NCI-H1417 (cell line): ENCODE measurements around the gene PRKN.

ENCODE experiments used
- DNase-seq, 3 experiments: peaks; one replicate each; lab custom pipeline; 2025; lab: John Stamatoyannopoulos, UW

PRKN gene

GRCh38 chr6:162238675-162239074 lies 488.9 kb downstream of the PRKN start:
- no peak for DNase-seq

DNA sequence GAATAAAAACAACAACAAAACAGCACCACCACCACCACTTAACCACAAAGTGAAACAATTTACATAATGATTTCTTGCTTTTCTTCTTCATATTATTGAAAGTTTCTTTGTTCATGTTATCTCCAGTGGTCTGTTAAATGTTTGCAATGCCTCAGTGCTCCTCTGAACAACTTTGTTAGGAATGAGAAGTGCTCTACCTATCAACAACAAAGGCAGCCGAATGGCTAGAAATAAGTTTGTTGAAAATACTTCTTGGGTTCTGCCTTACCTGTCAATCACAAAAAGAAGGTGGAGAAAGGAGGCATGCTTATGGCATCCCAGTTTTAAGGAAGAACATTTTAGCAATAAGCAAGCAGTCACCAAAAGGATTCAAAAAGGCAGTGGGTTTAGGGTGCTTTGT lies 490.2 kb downstream of the PRKN start:
- DNase-seq: no peak

GRCh38 chr6:162234631-162235030 lies 492.9 kb downstream of the PRKN start:
- DNase-seq: no peak

DNA sequence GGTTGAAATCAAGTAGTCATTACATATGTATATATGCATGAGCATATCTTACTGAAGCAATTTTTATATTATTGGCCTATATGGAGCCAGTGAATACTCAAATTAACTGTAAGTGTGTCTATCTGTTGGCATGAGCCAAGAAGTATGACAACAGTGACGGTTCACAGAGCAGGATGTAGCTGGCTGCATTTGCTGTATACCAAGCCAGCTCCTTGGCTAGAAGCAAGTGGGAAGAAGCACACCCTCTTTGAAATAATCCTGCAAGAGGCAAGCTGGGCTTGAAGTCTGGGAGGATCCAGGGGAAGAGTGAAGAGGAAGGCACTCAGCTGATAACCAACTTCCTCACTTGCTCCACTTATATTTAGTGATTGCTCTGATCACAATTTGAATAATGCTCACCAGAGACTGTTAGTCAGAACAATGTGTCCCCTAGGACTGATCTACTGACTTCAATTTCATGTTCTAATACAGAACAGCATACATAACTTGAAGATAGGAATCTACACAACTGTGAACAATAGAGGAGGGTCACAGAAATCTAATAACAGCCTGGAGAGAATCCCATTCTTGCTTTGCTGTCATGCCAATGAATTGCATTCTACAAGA lies 497.3 kb downstream of the PRKN start:
- DNase-seq: no peak

DNA sequence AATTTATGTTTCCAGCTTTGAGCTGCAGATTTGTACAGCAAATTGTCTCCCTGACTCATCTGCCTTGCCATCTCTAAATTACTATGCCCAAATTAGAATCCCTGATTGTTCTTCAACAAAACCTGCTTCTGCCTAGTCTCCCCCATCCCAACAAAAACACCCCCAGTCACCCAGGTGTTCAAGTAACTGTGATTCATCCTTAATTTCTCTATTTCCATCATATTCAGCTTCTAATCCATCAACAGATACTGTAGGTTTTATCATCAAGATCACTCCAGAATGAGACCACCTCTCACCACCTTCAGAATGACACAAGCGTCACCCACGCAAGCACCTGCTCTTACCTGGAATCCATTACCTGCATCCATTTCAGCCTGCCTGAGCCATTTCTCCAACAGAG lies 498.5 kb downstream of the PRKN start:
- DNase-seq: no peak

GRCh38 chr6:162226803-162227202 lies 500.8 kb downstream of the PRKN start:
- DNase-seq: no peak

DNA sequence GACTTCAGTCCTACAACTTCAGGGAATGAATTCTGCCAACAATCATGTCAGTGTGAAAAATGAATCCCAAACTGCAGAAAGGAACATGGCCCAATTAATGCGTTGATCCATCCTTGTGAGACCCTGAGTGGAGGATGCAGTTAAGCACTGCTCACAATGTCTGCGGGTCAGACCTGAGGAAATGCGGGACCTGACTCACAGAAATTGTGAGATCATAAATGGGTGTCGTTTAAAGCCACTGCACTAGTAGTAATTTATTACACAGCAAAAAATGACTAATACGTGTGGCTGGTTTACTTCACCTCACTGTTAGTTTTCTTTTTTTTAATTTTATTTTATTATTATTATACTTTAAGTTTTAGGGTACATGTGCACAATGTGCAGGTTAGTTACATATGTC lies 505.0 kb downstream of the PRKN start:
- DNase-seq: no peak

- no peak for DNase-seq
These were observed 506.7 kb downstream of the PRKN start for GRCh38 chr6:162220876-162221275.

DNA sequence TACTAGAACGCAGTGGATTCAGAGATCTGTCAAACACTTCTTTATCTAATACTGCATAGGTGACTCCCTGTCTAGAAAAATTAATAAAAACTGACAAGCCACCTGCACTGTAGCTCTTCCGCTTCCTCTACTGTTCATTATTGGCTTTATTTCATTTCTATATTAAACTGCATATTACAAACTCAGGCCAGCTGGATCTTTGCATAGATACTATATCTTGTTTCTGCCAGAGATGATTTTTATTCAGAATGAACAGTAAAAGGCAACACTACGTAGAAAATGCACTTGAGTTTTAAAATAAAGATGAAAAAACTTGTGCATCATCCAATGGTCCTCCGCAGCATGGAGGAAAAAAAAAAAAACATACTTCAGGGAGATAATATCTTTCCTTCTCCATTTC lies 508.3 kb downstream of the PRKN start:
- no peak for DNase-seq

GRCh38 chr6:162217811-162218493 lies 509.6 kb downstream of the PRKN start:
- no peak for DNase-seq

DNA sequence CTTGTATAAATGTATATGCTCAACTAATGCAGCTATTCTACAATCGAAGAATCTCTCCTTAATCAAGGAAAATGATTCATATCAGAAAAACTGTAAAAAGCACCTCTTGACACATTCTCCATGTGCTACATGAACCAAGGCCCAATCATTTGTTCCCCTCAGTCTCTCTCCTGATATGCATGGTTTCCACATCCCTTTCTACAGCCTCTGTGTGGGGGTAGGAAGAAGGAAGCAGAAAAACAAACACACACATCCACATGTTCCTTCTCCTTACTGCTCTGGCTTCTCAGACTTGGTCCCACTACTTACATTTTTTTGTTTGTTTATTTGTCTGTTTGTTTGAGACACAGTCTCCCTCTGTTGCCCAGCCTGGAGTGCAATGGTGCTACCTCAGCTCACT lies 510.5 kb downstream of the PRKN start:
- no peak for DNase-seq

- DNase-seq: no peak
These were observed 515.8 kb downstream of the PRKN start for GRCh38 chr6:162211777-162212176.

DNA sequence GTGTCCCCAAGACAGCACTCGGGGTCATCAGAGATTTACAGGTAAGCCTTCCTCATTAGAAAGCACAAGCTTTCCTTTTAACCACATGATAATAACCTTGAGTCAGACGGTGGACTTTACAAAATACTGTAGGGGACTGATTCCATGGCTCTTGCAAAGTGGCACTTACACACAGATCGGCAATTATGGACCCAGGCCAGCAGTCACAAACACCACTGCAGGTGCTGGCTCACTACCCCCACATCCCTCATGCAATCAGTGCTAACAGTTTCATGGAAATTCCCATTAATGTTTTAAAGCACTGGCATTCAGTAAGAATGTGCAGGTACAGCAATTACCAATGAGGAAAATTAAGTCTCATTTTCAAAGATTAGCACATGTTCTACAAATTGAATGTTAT lies 516.5 kb downstream of the PRKN start:
- DNase-seq: peak in 2 of 3 experiments; percentile 44 to 83

DNA sequence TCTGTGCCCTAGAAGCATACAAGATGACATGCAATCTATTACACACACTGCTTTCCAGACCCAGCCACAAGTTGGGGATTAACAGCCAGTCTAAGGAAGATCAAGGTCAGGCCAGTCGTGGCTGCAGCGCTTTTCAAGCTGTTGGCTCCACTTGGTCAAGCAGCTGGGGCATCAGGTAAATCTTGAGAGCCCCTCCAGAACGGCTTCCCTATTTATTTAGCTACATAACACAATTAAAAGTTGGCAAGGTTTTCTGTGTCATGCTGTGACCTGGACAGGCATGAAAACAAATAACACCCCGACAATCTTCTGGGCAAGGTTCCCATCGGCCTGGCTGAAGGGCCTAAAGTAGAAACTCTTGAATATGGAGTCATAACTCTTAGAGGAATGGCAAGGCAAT lies 524.3 kb downstream of the PRKN start:
- peak in 1 of 3 experiments; percentile 37 for DNase-seq

DNA sequence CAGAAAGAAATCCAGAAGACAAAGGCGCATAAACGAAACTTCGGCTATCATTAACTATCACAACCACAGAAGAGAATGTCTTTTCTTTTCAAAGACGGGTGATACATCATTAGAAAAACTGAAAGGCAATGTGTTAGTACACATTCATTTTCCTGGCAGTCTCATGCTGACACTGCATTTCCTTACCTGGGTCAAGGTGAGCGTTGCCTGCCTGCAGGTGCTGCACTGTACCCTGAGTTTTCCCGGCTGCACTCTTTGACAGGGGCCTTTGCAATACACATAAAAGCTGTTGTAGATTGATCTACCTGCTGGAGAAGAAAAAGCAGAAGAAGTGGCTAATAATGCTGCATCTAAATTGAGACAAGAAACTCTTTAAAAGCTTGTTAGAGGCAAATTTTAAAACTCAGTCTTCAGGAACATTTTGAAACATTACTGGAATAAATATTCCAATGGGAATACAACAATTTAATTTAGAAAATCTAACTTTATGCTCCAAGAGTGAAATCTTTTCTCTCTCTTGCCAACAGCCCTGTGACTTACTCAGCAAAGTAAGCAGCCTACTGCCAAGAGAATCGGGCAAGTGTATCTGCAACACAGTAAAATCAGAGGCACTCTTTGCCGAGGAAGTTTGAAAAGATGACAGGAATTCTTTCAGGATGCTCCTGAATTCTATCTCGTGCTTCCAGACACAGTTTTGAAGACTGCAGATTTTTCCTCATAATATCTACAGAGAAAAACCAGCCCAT lies 526.4 kb downstream of the PRKN start:
- DNase-seq: no peak

- no peak for DNase-seq
These were observed 527.5 kb downstream of the PRKN start for GRCh38 chr6:162200041-162200440.

DNA sequence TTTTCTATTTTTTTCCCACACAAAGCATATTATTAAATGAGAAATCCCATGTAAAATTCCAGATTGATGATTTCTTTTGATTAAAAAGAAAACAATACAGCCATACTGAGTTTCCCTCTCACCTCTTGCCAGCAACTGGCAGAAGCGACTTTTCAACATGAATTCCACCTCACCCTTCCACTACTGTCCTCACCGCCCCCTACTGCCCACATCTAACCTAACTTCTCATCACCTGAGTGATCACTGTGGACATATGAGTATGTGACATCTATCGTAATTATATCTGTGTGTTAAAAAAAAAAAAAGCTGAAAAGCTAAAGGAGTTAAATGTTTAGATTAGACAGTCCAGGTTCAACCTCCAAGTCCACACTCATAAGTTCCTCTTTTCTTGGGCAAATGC lies 528.6 kb downstream of the PRKN start:
- DNase-seq: no peak

GRCh38 chr6:162198076-162198475 lies 529.5 kb downstream of the PRKN start:
- DNase-seq: no peak

DNA sequence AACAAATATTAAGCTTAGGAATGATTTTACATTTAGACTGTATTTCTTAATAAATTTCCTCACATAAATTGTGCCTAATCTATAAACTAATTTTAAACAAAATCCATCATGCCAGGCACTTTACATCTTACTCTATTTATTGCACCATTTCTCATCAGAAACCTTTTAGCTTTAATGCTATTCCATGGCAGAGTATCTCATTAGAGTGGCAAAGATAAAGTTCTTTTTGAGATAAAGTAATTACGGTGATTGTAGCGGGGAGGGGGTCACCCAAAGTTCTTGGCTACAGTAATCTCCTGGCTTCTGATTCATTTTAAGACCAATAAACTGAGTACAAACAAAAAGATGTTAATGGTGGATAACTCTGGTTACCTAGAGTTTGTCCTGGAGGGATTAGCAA lies 532.1 kb downstream of the PRKN start:
- no peak for DNase-seq

DNA sequence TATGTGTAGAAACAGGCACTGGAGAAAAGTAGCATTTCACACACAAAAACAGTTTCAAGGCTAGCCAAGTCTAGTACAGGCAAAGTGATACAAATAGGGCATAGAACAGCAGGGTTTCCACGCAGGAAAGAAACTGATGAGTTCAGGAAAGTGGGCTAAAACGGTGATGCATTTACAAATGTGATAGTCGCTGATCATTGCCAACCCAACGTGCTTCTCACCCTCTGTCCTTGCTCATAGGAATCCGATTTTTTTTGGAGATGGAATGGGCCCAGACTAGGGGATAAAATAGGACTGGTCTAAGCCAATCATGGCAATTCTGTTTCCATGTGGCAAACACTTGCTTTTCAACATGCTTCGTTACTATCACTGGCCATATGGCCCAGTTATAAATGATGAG lies 536.6 kb downstream of the PRKN start:
- DNase-seq: no peak

DNA sequence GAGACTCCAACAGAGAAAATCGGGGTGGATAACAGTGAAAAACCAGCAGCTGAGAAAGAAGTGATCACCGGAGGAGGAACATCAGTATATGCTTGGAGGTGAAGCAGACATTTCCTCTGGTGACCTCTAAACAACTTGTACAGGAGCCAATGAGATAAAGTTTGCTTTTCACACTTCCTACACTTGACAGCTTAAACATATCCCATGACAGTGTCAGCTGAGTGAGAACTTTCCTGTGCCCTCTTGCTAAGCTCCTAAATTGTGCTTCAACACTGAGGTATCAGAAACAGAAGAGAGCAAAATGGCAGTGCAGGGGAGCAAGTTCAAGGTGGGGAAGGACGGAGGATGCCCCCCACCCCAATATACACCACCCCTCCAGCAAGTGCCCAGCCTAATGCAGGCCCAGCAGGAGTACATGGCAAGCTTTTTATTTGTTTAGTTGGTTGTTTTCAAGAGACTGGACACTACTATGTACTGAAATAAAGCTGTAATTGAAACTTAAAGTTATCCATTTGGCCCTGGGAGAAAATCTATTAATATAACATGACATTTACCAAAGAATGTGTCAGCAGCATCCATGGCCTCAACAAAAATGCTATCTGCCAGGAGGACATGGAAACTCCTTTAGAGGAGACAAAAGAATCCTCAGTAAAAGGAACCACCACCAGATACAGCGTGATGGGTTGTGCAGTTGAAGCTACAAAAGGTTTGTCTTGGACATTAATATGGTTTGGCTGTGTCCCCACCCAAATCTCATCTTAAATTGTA lies 540.2 kb downstream of the PRKN start:
- no peak for DNase-seq

GRCh38 chr6:162184465-162184864 lies 543.1 kb downstream of the PRKN start:
- no peak for DNase-seq
